Heart left ventricle (tissue), 16 donors: ENCODE results near the gene ST3GAL5. TPM values are rescaled to one million over a fixed set of nuclear protein-coding genes. Genes with fewer than 3 reads are reported as not detected.

ENCODE experiments used
- ATAC-seq, 4 donors: fragments of 200-7000 bp; cut with Tn5 transposase; one replicate each; pipeline ENCODE4 v1.9.1; 2020 to 2022; ENCODE audit warnings: moderate library complexity in 4 of 4, mild to moderate bottlenecking in 3 of 4, moderate number of reproducible peaks in 1 of 4
- DNase-seq, 5 donors: peaks; one replicate each; pipeline ENCODE4 v3.0.0-alpha.2; 2020
- H3K27ac ChIP-seq, 12 donors: fragments of 200-600 bp; sonication (generic) in 4 of 12; one replicate each; pipeline versions ENCODE4 v1.5.0 to v1.8.0; 2016 to 2022; ENCODE audit warnings: mild to moderate bottlenecking in 2 of 12
- H3K27me3 ChIP-seq, 9 donors: fragments of 200-600 bp; sonication (generic) in 2 of 9; one replicate each; pipeline versions ENCODE4 v1.5.1 to v1.8.0; 2016 to 2022; ENCODE audit warnings: mild to moderate bottlenecking in 3 of 9
- H3K36me3 ChIP-seq, 9 donors: fragments of 200-600 bp; sonication (generic) in 2 of 9; one replicate each; pipeline versions ENCODE4 v1.5.0 to v1.8.0; 2018 to 2022; ENCODE audit warnings: mild to moderate bottlenecking in 2 of 9
- H3K4me1 ChIP-seq, 12 donors: fragments of 200-600 bp; sonication (generic) in 4 of 12; one replicate each; pipeline versions ENCODE4 v1.5.0 to v1.8.0; 2016 to 2022; ENCODE audit warnings: mild to moderate bottlenecking in 3 of 12
- H3K4me3 ChIP-seq, 12 donors: fragments of 200-600 bp; sonication (generic) in 4 of 12; one replicate each; pipeline versions ENCODE4 v1.5.0 to v1.8.0; 2017 to 2022; ENCODE audit warnings: mild to moderate bottlenecking in 9 of 12, moderate library complexity in 4 of 12
- H3K9me3 ChIP-seq, 12 donors: fragments of 200-600 bp; sonication (generic) in 4 of 12; one replicate each; pipeline versions ENCODE4 v1.5.0 to v1.8.0; 2016 to 2022; ENCODE audit warnings: mild to moderate bottlenecking in 1 of 12
- POLR2A ChIP-seq, 2 donors: fragments of 450-650 bp; IDR thresholded peaks; one replicate each; pipeline ENCODE4 v1.6.1; 2017; ENCODE audit warnings: antibody characterized with exemption in 2 of 2, mild to moderate bottlenecking in 2 of 2, moderate library complexity in 2 of 2
- WGBS, 4 donors: extraction: QIAGEN DNeasy Blood & Tissue Kit in 2 of 4; methylation state at CpG; one replicate each; pipeline versions ENCODE4 v1.1.5 to v1.1.7; 2013 to 2018; 5-methylcytosine and 5-hydroxymethylcytosine counted together
- intact Hi-C, 10 donors: fragments of 100-400 bp; cut with DNase I; formaldehyde crosslinking; loops; one replicate each; pipeline versions ENCODE4 v1.11.1 to v1.14.2; 2022
- polyA plus RNA-seq, 2 donors: library from polyadenylated mRNA; stranded (reverse); fragments of 200-250 nt; gene quantifications; one replicate each; pipeline ENCODE4 v1.2.3, GENCODE V29; 2013
- total RNA-seq, 9 donors: library from RNA; depleted of rRNA in 2 of 9; stranded (reverse); fragments of >200 nt in 2 of 9; fragmentation: NEBNext Ultra II Directional in 3 of 9; extraction: Animal tissue kit (Norgen Biotek cat#: 25700) in 3 of 9; gene quantifications; one replicate each; pipeline versions ENCODE4 v1.1.0 to v1.2.4, GENCODE V29; 2016 to 2023
- TF ChIP-seq, protein P1 (sequence below), 12 donors: fragments of 200-600 bp; sonication (generic) in 4 of 12; IDR thresholded peaks; one replicate each; pipeline versions ENCODE4 v1.5.0 to v1.8.0; 2018 to 2022; ENCODE audit warnings: antibody characterized with exemption in 12 of 12, mild to moderate bottlenecking in 5 of 12
- donor health status: ischemic (EF 13 %, LVEDD 7.1; RV severe dilation, severe dysfunction).
- donor health status: healthy with polysubstance abuse.
- donor health status: DM: no; HTN: yes; CAD: no.
- donor health status: DM: no; HTN: no; CAD: no.
- donor health status: ischemic (EF 25% LVEDD 6.9; RV normal size, moderate dysfunction).
- donor health status: ischemic (EF 25% LVEDD 5.7; RV mildly dilated, moderate dysfunction).
- donor health status: healthy.
- donor health status: DM: yes; HTN: yes; CAD: no.
- donor health status: ischemic (EF 35%, LVEDD 5.7; RV mildly dilated, moderate dysfunction).
- donor health status: nonischemic (EF 11% LVEDD 7.7; RV severe dilation, severe dysfunction).
- donor health status: DM: yes; HTN: yes; CAD: no.
- donor health status: PGD.
- donor health status: ischemic (EF 29% LVEDD 5.4; RV normal size, mild dysfunction).
- donor health status: nonischemic (EF 23%, LVEDD 6.1; RV moderate dilation, normal function).

ST3GAL5 gene
- total and polyA plus RNA-seq, 11 donors: 2.0 to 21.1 (median 4.0) TPM

DNA sequence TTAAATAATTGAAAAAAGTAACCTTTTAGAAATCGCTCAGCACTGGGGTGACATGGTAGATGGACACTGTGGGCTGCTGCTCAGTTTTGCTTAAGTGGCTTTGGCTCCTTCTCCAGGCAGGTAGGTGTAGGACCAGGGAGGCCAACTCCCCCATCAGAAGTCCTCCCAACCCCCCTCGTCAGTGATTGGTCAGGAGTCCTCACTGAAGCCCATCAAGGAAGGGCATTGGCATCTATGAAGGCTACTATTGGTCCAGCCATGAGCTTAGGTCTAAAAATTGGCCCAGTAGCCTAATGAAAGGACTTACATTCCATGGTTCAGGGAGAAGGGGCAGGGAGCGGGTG is 34.7 kb downstream of the ST3GAL5 start:
- Histone ChIP-seq H3K36me3 (peaks cover 0 to 26% (median 0%) of the 10 kb centered on the region in 9 donors), H3K4me3 (peak overlapping the region in 5 of 12 donors; percentile 6 to 41 (median 15)), H3K9me3 (no peaks in the 10 kb centered on the region), H3K27ac (peak overlapping the region in 11 of 12 donors; percentile 19 to 96 (median 39)), H3K4me1 (peaks cover 0 to 51% (median 2%) of the 10 kb centered on the region in 12 donors), H3K27me3 (no peaks in the 10 kb centered on the region)
- TF ChIP-seq POLR2A (IDR thresholded peaks at IDR 0.05): no peak
- TF ChIP-seq, protein P1, sequence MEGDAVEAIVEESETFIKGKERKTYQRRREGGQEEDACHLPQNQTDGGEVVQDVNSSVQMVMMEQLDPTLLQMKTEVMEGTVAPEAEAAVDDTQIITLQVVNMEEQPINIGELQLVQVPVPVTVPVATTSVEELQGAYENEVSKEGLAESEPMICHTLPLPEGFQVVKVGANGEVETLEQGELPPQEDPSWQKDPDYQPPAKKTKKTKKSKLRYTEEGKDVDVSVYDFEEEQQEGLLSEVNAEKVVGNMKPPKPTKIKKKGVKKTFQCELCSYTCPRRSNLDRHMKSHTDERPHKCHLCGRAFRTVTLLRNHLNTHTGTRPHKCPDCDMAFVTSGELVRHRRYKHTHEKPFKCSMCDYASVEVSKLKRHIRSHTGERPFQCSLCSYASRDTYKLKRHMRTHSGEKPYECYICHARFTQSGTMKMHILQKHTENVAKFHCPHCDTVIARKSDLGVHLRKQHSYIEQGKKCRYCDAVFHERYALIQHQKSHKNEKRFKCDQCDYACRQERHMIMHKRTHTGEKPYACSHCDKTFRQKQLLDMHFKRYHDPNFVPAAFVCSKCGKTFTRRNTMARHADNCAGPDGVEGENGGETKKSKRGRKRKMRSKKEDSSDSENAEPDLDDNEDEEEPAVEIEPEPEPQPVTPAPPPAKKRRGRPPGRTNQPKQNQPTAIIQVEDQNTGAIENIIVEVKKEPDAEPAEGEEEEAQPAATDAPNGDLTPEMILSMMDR (IDR thresholded peaks at IDR 0.05): no peak
- ATAC-seq: peak in 1 of 4 donors; percentile 13
- no peak for DNase-seq
- WGBS, 4 donors: 82 to 91% (median 84%) methylated on average over 3 of the region's 3 CpGs
- intact Hi-C loops: no loop called here

DNA sequence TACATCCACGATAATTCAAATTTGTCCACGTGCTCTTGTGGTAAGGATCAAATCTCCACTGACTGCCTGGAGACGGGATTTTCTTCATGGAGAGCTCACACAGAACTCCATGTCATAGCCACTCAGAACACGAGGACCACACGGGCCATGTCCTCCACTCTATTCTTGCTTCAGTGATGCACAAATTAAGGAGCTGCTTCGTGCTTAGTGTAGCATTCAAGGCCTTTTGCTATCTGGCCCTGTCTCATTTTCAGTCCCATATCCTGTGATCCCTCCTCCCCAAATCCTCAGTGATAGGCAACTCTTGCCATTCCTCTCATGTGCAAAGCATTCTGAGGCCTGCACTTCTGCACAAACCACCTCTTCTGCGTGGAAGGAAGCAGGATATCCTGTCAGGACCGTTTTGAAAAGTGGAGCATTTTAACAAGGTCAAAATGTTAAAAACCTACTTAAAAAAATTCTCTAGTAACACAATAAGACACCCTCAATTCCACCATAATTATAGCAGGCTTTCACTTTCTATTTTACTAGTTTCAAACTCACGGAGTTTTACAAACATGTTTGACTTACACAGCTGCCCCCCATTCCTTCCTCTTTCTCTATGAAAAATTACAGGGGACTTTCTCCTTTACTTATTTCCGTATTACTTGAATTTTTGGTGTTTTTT is 35.2 kb downstream of the ST3GAL5 start:
- 62 to 70% (median 66%) methylated on average over 10 of the region's 10 CpGs for WGBS, 4 donors
- no peaks in the 10 kb centered on the region for H3K27me3 ChIP-seq
- H3K27ac ChIP-seq: peak overlapping the region; percentile 5 to 96 (median 38)
- TF ChIP-seq, protein P1 (IDR thresholded peaks at IDR 0.05): no peak
- TF ChIP-seq POLR2A (IDR thresholded peaks at IDR 0.05): no peak
- H3K36me3 ChIP-seq: peaks cover 0 to 26% (median 0%) of the 10 kb centered on the region in 9 donors
- ATAC-seq (peak in 2 of 4 donors; percentile 16 to 49), DNase-seq (no peak)
- H3K4me3 ChIP-seq: peak overlapping the region in 5 of 12 donors; percentile 6 to 41 (median 15)
- H3K4me1 ChIP-seq: peaks cover 0 to 51% (median 2%) of the 10 kb centered on the region in 12 donors
- no peaks in the 10 kb centered on the region for H3K9me3 ChIP-seq
- intact Hi-C loops: no loop called here

DNA sequence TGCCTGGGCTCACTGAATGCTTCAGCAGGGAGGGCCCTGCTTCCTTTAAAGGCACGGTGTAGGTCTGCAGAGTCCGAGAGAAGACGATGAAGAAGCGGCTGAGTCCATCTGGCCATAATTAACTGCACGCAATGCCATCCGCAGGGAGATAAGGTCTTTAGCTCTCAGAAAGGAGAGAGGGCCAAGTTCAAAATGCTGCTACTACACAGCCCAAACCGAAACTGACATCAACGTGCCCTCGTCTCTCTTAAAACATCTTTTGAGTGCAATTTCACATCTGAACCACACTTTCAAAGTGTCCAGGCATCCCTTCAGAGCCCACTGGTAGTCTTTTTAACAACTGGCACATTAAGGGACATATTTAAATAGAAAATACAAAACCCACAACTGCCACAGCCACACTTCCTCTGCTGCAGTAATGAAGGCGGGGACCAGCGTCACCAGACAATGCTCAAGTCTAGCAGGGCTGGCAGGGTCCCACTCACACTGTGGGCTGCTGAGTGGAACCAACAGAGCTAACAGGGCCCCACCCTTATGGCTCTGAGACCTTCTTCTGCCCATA is 35.8 kb downstream of the ST3GAL5 start:
- H3K4me3 ChIP-seq: peak overlapping the region in 1 of 12 donors; percentile 41
- peaks cover 0 to 27% (median 0%) of the 10 kb centered on the region in 9 donors for H3K36me3 ChIP-seq
- H3K4me1 ChIP-seq: peaks cover 0 to 51% (median 2%) of the 10 kb centered on the region in 12 donors
- intact Hi-C loops: no loop called here
- peak overlapping the region in 11 of 12 donors; percentile 3 to 96 (median 39) for H3K27ac ChIP-seq
- WGBS, 4 donors: 74 to 92% (median 77%) methylated on average over 11 of the region's 11 CpGs
- no peaks in the 10 kb centered on the region for H3K9me3 ChIP-seq
- peak in 3 of 4 donors; percentile 58 to 77 (median 71) for ATAC-seq
- TF ChIP-seq, protein P1 (IDR thresholded peaks at IDR 0.05): no peak
- no peak for TF ChIP-seq POLR2A (IDR thresholded peaks at IDR 0.05)
- DNase-seq: peak in 2 of 5 donors; percentile 31 to 33
- H3K27me3 ChIP-seq: no peaks in the 10 kb centered on the region

DNA sequence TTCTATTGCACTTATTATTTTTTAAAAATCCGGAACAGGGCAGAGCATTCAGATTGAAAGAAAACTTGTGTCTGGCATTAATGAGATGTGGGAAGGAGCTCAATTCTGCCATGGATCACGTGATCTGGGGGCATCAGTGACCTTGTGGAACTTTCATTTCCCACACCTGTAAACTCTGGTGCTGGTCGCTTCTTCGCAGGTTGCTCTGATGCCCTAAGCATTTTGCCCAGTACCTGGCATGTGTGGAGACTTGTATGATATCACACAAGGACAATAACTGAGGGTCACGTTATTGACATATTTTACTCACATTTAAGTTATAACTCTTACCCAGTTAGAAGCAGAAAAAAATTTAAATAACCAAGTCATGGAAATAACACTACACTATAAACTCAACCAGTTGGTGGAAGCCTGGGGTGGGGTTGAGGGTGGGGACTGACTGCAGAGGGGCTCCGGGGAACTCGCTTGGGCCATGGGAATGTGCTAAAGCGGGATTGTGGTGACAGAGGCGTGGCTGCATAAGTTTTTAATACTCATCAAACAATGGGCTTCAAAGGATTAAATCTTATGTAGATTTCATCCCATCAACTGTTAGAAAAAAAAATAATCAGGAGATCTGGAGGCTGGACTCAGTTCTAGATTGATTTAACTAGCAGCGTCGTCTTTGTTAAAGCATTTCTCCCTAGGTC is 36.5 kb downstream of the ST3GAL5 start:
- Histone ChIP-seq H3K4me3 (peak overlapping the region in 1 of 12 donors; percentile 41), H3K27me3 (no peaks in the 10 kb centered on the region), H3K27ac (peak overlapping the region in 6 of 12 donors; percentile 33 to 96 (median 59)), H3K4me1 (peaks cover 0 to 51% (median 2%) of the 10 kb centered on the region in 12 donors), H3K9me3 (no peaks in the 10 kb centered on the region), H3K36me3 (peaks cover 0 to 32% (median 5%) of the 10 kb centered on the region in 9 donors)
- ATAC-seq (no peak), DNase-seq (no peak)
- intact Hi-C loops: no loop called here
- TF ChIP-seq, protein P1 (IDR thresholded peaks at IDR 0.05): no peak
- 93 to 95% (median 94%) methylated on average over 11 of the region's 11 CpGs for WGBS, 4 donors
